Retinal pigment epithelial cell (primary cell): Measurements from ENCODE around the gene ZNF148.

Experiments used
- DNase-seq: peaks from one replicate; pipeline ENCODE4 v3.0.0-alpha.2; 2010; ENCODE audit warnings: low read depth
- H3K4me3 ChIP-seq: 2 replicates; pipeline ENCODE4 v1.5.1; 2011; ENCODE audit warnings: mild to moderate bottlenecking, low read length, control low read depth, moderate library complexity
- TF ChIP-seq, protein P1 (sequence below): conservative IDR thresholded peaks from 2 replicates; pipeline ENCODE4 v1.5.1; 2011; ENCODE audit warnings: low read depth, low read length, control low read depth, inconsistent platforms

The ZNF148 gene

DNA sequence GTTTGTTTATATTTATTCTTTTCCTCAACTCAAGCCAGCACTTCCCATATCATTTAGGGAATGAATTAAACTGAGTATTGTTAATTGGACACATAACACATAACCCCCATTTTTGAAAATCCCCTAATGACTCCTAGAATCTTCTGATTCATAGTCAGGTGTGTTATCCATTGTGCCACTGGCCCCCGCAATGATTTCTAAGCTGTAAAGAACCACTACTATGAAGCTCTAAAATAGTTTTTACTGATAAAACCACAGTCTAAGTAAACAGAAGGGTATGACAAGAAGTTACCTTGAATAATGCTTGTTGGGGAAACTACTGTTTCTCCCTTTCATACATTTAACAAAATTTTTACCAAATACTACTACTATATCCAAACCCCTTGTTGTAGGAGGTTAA, 140.3 kb downstream of the ZNF148 start:
- H3K4me3 ChIP-seq: no peak overlapping the region
- TF ChIP-seq, protein P1, sequence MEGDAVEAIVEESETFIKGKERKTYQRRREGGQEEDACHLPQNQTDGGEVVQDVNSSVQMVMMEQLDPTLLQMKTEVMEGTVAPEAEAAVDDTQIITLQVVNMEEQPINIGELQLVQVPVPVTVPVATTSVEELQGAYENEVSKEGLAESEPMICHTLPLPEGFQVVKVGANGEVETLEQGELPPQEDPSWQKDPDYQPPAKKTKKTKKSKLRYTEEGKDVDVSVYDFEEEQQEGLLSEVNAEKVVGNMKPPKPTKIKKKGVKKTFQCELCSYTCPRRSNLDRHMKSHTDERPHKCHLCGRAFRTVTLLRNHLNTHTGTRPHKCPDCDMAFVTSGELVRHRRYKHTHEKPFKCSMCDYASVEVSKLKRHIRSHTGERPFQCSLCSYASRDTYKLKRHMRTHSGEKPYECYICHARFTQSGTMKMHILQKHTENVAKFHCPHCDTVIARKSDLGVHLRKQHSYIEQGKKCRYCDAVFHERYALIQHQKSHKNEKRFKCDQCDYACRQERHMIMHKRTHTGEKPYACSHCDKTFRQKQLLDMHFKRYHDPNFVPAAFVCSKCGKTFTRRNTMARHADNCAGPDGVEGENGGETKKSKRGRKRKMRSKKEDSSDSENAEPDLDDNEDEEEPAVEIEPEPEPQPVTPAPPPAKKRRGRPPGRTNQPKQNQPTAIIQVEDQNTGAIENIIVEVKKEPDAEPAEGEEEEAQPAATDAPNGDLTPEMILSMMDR: no peak
- DNase-seq: no peak

DNA sequence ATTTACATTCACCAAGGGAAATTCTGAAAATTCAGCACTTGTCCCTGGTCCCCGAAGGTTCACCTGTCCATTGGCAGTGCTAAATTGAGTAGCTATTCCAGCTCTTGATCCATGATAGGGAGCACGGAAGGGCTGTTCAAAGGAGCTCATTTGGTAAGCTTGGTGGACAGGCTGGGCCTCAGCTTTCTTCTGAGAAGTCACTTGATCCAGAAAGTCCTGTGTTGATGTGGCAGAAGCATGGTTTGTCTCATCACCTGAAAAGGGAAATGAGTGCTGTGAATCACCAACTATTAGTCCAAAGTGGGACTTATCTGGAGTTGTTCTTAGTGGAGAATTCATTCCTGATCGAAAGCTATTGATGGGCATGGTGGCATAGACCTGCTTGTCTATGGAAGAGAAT, 142.7 kb downstream of the ZNF148 start:
- DNase-seq: no peak
- TF ChIP-seq, protein P1: no peak
- H3K4me3 ChIP-seq: no peak overlapping the region

DNA sequence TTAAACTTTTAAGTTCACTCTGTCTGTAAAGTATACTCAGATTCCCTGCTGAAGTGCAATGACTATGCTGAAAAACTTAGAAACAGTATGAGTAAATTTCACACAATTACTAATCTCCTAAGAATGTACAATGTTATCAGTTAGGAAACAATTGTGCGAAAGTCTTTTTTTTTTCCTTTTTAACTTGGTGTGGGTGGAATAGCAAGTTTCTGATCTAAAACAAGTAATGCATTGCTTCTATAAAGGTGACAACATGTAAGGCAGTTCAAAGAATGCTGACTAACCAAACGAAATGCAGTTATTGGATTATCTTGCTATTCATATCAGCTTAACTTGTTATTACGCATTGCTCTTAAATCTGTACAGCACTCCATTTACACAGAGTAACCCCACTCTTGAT, 143.2 kb downstream of the ZNF148 start:
- TF ChIP-seq, protein P1: no peak
- H3K4me3 ChIP-seq: no peak overlapping the region
- peak; percentile 81 for DNase-seq

DNA sequence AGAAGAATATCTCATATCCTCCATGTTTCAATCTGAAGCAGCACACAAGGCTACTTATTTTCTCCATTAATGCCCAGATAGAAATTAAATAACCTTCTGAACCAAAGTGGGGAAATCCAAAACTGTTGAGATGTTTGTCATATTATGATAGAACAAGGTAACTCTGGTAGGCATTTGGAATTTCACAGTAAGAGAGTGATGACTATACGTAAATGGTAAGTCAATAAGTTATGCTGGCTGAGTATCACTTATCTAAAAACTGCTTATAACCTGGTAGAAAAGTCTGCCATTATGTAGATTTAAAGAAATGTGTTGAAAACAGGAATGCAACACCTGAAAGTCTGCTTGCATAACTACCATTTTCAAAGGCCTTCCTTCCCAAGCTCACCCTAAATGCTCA, 145.4 kb downstream of the ZNF148 start:
- no peak overlapping the region for H3K4me3 ChIP-seq
- DNase-seq: no peak
- TF ChIP-seq, protein P1: no peak

DNA sequence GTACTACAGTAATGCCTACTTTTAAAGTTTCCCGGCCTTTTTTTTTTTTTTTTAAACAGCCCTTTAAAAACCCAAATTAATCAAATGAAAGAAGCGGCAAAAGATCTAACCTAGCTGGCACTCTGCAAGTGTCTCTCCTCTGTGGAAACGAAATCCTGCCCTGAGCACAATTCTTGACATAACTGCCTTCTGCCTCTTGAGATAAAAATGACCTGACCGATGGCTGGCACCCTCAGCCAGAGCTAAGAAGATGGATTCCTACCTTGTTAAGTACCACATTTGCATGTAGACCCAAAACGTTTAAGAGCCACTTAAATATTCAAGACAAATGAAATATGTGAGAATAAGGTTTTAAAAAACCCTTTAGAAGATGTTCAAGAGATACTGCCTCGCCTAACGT, 146.0 kb downstream of the ZNF148 start:
- H3K4me3 ChIP-seq: no peak overlapping the region
- TF ChIP-seq, protein P1: no peak
- DNase-seq: no peak

DNA sequence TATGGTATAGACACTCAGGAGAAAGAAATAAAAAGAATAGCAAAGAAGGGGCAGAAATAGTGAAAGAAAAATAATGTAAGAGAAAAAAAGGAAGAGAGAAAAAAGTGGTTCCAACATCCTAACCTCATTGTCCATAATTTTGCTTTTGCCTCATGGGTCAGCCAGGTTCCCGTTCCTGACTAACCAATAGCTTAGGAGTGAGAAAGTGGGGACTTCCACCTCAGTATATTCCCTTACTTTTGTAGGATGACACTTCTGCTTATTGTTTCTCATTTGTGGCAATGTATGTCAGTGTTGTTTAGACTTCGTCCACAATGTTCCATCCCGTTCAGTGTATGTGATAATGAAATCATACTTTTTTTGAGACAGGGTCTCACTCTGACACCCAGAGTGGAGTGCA, 153.3 kb downstream of the ZNF148 start:
- no peak overlapping the region for H3K4me3 ChIP-seq
- TF ChIP-seq, protein P1: no peak
- no peak for DNase-seq

DNA sequence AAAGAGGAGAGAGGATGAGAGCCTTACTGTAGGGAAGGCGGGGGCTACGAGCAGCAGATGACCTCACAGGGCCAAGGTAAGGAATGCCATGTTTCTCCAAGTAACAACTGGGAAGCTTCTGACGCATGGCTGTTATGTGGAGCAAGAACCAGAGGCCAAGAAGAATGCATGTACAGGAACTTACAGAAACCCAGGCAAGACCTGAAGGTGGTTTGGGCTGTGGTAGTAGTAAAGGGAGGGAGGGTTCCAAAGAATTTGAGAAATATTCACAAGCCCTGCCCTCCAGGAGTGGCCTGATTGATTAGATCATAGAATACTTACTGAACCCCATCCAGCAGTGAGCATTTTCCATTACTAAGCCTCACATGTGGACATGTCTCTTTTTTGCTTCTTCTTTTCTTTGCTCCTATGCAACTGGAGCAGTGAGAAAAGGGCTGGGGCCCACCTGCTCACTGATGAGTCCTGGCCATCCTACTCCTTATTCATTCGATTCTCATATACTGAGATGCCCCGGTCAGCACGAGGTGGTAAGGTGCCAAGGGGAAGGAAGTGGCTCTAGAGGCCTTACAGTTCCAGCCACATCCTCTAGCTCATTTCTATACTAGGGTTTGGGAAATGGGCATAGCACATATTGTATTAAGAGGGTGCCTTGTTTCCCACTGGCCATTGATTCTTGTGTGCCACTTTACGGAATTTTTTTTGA, 154.2 kb downstream of the ZNF148 start:
- no peak for DNase-seq
- TF ChIP-seq, protein P1: no peak
- H3K4me3 ChIP-seq: no peak overlapping the region
